ENCODE data around the gene PTPN12.

Gene PTPN12

DNA sequence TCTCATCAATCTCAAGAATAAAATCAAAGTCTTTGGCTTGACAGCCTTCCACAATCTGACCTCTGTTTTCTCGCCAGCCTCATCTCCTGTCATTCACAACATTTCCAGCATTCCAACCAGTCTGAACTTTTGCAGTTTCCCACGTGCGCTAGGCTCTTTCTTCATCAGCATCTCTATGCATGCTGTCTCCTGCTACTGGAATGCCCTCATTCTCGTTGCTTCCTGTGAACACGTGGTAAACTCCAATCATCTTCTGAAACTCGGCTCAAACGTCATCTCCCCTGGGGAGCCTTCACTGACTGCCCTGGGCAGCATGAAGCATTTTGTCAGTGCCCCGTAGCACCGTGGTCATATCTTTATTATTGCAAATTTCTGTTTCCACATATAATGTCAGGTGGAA lies 146.9 kb downstream of the PTPN12 start:
- FAIRE-seq = no peak
- TF ChIP-seq POLR2AphosphoS5 (IDR thresholded peaks at IDR 0.05; ENCODE audit: low read depth, low read length) (no peak), POLR2A (IDR thresholded peaks at IDR 0.05; ENCODE audit: low read depth, low read length) (no peak), TAF1 (IDR thresholded peaks at IDR 0.05; ENCODE audit: borderline replicate concordance, low read depth, low read length) (no peak)

DNA sequence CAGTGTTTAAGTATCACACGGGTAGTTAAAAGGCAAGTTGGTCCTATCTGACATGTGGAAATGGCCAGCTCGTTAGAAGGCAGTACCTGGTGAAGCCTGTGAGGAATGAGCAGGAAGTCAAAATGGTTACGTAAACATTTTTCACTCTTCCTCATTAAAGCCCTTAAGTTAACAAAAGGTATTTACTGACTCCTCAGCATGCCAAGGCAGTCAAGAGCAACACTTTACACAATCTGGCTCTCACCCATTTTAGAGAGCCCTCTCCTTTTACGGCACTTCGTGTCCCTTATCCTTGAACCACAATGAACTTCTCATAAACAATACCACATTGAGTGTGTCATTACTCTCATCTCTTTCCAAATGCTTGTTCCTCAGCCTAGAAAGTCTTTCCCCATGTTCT lies 148.1 kb downstream of the PTPN12 start:
- no peak for DNase-seq (ENCODE audit: insufficient read length)
- no peak for TF ChIP-seq TAF1 (IDR thresholded peaks at IDR 0.05; ENCODE audit: borderline replicate concordance, low read depth, low read length)
- no peak for TF ChIP-seq POLR2A (IDR thresholded peaks at IDR 0.05; ENCODE audit: low read depth, low read length)
- no peak for TF ChIP-seq POLR2AphosphoS5 (IDR thresholded peaks at IDR 0.05; ENCODE audit: low read depth, low read length)

More for the DNA sequence above, 146.9 kb downstream of the PTPN12 start:
- no peak for DNase-seq (ENCODE audit: insufficient read length)

DNA sequence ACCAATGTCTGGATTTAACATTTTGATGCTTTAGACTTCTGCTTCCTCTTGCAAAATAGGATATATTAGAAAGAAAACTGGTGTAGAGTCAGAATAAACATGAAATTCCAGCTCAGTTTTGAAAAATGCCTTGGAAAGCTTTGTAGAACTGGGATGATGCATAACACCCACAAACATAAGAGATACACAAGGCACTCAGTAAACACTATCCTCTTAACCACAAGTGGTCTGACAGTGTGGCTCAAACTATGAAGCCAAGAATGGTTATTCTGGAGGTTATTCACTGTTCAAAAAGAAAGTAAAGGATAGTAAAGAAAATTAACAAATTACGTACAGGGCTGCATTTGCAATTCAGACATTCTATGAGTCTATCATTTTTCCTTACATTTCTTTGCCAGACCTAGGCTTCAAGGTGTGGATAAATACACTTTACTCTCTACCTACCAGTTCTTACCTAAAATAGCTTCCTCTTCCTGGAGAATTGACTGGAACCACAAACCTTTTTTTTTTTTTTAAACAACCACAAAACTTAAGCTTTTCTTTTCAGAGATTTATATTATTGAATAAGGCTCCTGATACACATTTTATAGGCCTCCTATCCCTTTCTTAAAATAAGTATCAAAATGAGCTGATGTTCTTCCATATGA lies 150.1 kb downstream of the PTPN12 start:
- DNase-seq (ENCODE audit: insufficient read length) (no peak), FAIRE-seq (no peak)
- TF ChIP-seq POLR2A (IDR thresholded peaks at IDR 0.05; ENCODE audit: low read depth, low read length) = no peak
- TF ChIP-seq TAF1 (IDR thresholded peaks at IDR 0.05; ENCODE audit: borderline replicate concordance, low read depth, low read length) = no peak
- TF ChIP-seq POLR2AphosphoS5 (IDR thresholded peaks at IDR 0.05; ENCODE audit: low read depth, low read length) = no peak

More for the DNA sequence above, 148.1 kb downstream of the PTPN12 start:
- FAIRE-seq = no peak

DNA sequence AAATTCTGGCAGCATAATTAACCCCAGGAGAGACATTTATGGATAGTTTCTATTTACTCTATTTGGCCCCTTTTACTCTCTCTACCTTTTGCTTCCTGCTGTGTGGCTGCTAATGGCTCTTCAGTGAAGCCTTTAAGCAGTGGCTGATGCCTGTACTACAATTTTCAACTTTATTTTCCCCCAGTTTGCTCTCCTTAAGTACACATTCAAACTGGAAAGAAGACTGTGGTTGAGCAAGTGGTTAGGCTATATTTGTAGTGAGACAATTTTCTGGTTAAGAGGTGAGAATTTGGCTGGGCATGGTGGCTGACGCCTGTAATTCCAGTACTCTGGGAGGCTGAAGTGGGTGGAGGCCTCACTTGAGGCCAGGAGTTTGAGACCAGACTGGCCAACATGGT lies 150.7 kb downstream of the PTPN12 start:
- DNase-seq (ENCODE audit: insufficient read length) (no peak), FAIRE-seq (no peak)
- TF ChIP-seq TAF1 (IDR thresholded peaks at IDR 0.05; ENCODE audit: borderline replicate concordance, low read depth, low read length) (no peak), POLR2AphosphoS5 (IDR thresholded peaks at IDR 0.05; ENCODE audit: low read depth, low read length) (no peak), POLR2A (IDR thresholded peaks at IDR 0.05; ENCODE audit: low read depth, low read length) (no peak)
